HG02938 (cell line): ENCODE measurements around the gene LRP10.
A peak's percentile ranks its signal among the peaks of the same experiment; 100 is the strongest.

Source experiments
- ATAC-seq: cut with Tn5 transposase; IDR thresholded peaks from one replicate; pipeline ENCODE4 v1.9.1; 2021; ENCODE audit warnings: mild to moderate bottlenecking, moderate library complexity; ENCODE audit not compliant: unreplicated experiment

Gene LRP10

DNA sequence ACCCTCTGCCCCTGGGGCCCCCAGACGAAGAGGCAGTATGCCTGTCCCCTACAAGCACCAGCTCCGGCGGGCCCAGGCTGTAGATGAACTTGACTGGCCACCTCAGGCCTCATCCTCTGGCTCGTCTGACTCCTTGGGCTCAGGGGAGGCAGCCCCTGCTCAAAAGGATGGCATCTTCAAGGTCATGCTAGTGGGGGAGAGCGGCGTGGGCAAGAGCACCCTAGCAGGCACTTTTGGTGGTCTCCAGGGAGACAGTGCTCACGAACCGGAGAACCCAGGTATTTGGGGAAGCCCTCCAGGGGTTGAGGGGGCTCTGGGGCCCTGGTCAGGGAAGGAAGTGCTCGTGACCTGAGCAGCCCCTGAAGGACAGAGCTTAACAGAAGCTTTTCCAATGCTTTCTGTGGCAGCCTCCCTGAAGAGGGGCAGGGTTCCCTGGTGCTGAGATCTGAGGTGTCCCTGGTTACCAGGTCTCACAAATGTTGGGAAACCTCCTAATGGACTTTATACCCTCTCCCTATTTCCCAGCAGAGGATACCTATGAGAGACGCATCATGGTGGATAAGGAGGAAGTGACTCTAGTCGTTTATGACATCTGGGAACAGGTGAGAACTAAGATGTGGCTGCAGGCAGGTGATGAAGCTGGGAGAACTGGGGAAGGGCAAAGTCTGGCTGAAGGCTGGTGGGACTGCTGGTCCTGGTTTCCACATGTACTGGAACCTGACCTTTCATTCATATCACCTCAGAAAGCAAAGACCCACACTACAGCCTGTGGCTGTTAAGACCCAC is 13.4 kb downstream of the LRP10 start:
- ATAC-seq, result no peak

DNA sequence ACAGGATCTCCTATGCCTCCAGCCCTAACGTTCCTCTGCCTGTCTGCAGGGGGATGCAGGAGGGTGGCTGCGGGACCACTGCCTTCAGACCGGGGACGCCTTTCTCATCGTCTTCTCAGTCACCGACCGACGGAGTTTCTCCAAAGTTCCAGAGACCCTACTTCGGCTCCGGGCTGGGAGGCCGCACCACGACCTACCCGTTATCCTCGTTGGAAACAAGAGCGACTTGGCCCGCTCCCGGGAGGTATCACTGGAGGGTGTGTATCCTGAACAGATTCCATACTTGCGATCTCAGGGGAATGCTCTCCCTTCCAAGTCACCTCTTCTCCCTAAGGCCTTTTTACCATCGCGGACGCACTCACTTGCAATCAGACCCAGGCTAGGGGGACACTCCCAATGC is 14.4 kb downstream of the LRP10 start:
- no peak for ATAC-seq

DNA sequence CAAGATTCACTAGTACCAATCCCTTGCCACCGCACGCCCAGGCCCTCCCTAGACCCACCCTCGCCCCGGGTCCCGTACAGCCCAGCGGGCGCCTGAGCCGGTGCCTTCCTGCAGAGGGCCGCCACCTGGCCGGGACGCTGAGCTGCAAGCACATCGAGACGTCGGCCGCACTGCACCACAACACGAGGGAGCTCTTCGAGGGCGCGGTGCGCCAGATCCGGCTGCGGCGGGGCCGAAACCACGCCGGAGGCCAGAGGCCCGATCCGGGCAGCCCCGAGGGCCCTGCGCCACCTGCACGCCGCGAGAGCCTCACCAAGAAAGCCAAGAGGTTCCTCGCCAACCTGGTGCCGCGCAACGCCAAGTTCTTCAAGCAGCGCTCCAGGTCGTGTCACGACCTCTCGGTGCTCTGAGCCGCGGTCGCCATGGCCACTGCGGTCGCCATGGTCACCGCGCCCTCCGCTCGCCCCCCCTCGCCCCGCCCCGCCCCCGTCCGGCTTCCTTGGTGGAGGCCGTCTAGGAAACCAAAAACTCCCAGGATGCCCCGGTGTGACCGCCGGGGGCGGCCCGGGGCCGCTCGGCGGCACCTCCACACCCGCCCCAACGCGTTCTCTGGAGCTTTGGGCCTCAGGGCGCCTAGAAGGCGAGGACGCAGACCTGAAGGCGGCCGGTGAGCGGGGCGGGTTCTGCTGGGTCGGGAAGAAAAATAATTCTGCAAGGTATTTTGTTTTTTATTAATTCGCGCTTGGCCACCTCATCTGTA is 15.1 kb downstream of the LRP10 start:
- peak; percentile 53 for ATAC-seq

GRCh38 chr14:22887260-22887989 is 15.9 kb downstream of the LRP10 start:
- ATAC-seq, result peak; percentile 39

GRCh38 chr14:22887990-22888378 is 16.4 kb downstream of the LRP10 start:
- ATAC-seq, result peak; percentile 36

GRCh38 chr14:22888662-22889061 is 17.1 kb downstream of the LRP10 start:
- ATAC-seq, result no peak

- ATAC-seq, result no peak
Observed at GRCh38 chr14:22890416-22890815, 18.9 kb downstream of the LRP10 start.

DNA sequence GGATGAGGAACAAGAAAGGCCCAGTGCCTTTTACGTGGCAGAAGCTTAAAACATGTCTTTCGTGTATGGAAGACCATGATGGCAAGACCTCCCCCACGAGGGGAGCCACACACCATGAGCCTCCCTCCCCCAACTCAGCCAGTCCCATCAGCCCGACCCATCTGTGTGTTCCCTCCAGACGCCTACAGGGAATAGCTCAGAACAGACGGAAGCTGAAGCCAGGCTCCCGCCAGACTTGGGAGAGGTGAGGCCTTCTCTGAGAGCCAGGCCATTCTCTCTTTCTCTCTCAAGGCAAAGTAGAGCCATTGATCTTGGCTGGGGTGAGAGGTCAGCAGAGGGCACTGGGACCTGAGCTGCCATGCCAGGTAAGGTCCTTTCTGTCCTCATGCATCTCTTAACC is 20.9 kb downstream of the LRP10 start:
- no peak for ATAC-seq

- ATAC-seq, result no peak
Observed at GRCh38 chr14:22893706-22894105, 22.2 kb downstream of the LRP10 start.

DNA sequence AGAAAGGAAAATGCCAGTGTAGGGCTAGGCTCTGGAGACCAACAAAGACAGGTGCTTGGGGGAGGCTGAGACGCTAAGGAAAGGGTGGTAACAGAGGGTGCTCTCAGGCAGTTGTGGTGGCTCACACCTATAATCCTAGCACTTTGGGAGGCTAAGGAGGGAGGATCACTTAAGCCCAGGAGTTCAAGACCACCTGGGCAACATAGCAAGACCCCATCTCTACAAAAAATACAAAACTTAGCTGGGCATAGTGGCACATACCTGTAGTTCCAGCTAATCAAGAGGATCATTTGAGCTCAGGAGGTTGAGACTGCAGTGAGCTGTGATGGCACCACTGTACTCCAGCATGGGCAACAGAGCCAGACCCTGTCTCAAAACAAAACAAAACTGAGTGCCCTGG is 23.9 kb downstream of the LRP10 start:
- no peak for ATAC-seq

DNA sequence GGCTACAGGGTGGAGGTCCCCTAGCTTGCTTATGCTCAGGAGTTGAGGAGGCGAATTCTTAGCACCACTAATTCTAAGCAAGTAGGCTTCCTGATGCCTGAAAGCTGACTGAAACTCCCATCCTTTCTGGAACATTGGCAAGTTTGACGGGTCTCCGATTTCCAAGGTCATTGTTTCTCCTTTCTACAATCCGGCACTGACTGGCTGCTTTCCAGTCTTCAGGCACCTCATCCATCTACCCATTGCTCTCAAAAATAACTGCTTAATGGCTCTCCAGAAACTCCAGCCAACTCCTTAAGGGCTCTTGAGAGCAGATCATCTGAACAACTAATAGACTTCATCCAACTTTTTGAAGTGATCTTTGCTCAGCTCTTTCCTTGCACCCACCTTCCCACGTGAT is 24.8 kb downstream of the LRP10 start:
- ATAC-seq, result no peak

DNA sequence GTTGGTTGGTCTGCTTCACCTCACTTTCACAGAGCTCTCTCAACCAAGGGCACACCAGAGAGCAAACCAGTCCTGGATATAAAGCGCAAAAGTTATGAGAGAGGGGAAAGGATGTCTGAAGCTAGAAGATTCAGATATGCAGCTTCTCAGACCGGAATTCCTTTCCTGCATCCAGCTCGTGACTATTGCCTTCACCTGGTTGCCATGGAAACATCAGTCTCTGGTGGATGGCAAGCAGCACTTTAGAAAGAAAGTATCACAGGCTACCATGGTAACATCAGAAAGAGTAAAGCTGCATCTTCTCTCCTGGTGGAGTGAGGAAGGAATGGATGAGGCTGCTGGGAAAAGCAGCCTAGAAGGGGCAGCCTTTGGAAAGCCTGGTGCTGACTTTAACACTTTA is 25.2 kb downstream of the LRP10 start:
- no peak for ATAC-seq

DNA sequence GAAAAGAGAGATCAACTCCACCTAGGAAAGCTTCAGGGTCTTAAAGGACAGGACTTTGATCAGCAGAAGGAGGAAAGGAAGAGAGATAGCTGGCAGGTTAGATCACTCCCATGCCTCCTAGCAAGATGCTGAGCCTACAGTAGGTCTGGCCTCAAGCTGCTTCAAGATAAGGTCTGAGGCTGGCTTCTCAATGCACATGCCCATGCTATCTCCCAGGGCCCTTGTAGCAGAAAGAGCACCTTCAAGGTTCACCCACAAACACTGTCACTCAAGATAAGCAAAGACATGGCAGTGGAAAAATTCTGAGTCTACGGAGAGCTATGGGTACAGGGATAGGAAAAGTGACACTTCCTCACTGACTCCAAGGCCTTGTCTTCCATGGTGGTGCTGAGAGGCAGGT is 25.8 kb downstream of the LRP10 start:
- no peak for ATAC-seq

DNA sequence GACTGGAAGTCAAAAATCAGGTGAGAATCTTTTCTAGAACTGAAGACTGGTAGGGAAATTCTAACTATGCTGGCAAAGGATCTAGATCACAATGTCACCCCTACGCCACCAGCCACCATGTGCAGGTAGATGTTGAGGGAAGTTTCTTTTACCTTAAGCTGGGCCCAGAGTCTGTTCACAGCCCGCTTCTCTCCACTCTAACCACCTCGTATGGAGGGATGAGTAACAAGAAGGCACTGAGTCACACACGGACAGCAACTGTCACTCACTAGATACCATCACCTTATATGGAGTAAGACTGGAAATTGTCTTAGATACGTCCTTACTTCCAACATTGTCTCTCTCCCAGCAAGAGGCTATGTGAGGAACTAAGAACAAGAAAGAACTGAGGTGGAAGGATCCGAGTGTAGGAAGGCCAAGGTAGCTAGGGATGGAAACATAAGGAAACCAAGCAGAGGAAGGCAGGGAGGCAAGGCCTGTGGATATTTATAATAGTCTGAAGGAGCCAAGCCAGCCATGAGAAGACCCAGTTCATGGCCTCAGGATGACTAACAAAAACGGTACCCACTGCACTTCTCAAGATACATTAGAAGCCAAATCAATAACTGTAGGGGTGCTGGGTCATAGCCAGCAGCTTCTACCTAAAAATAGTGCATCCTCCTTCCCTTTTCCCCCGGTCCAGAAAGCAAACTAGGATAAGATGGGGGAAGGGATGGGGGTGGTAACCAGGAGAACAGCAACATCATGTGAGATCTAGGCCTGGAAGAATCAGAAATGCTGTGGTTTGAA is 27.0 kb downstream of the LRP10 start:
- no peak for ATAC-seq

- ATAC-seq, result no peak
Observed at GRCh38 chr14:22900081-22900799, 28.7 kb downstream of the LRP10 start.

DNA sequence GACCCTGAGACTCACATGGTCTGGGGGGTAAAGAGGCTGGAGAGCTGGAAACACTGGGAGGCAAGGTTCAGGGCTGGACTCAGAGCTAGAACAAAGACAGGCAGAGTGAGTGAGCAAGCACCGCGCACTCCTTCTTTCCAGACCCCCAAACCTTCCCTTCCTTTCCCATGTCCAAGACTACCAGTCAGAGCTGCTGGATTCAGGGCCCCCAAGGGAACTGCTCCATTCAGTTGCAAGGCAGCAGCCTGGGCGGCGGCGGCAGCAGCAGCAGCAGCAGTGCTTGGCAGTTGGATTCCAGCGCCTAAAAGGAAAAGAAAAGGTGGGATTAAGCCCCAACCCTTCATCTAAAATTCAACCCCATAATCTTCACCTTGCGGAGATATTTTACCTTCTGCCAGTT is 30.3 kb downstream of the LRP10 start:
- no peak for ATAC-seq

- ATAC-seq, result no peak
Observed at GRCh38 chr14:22903742-22904087, 32.2 kb downstream of the LRP10 start.

GRCh38 chr14:22905627-22906026 is 34.1 kb downstream of the LRP10 start:
- no peak for ATAC-seq

DNA sequence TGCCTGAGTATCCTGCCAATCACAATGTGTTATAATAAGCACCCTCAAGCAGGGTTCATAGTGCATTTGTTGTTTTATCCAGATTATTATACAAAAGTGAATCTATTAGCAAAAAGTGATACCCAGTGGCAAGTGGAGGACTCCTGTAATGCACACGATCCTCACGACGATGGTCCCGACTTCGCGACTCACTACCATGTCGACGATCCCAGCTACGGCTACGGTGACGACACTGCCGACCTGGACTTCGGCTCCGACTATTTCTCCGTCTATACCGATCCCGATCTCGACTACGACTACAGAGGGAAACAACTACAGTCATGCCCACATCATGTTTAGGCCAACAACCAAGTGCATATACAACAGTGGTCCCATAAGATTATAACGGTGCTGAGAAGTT is 34.5 kb downstream of the LRP10 start:
- no peak for ATAC-seq

- no peak for ATAC-seq
Observed at GRCh38 chr14:22907429-22907828, 35.9 kb downstream of the LRP10 start.
